HEK293T (cell line): ENCODE results near the gene MEF2A.

Source experiments
- CTCF ChIA-PET: fragments of 350-600 bp; formaldehyde crosslinking; extraction: SDS; loops from one replicate; lab custom pipeline; 2021; ENCODE audit warnings: antibody characterized with exemption, inconsistent platforms; lab: Yijun Ruan, JAX
- POLR2A ChIA-PET: fragments of 350-600 bp; formaldehyde crosslinking; extraction: SDS; loops from one replicate; lab custom pipeline; 2020; ENCODE audit warnings: antibody characterized with exemption, inconsistent platforms; lab: Yijun Ruan, JAX
- DNase-seq: peaks from one replicate; pipeline ENCODE4 v3.0.0; 2012; ENCODE audit warnings: mixed read lengths; ENCODE audit errors: extremely low spot score
- ARNT ChIP-seq: fragments of 450-650 bp; IDR thresholded peaks from 2 replicates; pipeline ENCODE4 v1.6.1; 2017; ENCODE audit warnings: mild to moderate bottlenecking
- BHLHE40 ChIP-seq: fragments of 450-650 bp; IDR thresholded peaks from 2 replicates; pipeline ENCODE4 v1.6.1; 2016; ENCODE audit warnings: mild to moderate bottlenecking, moderate library complexity, borderline replicate concordance
- CTBP1 ChIP-seq: fragments of 450-650 bp; IDR thresholded peaks from 2 replicates; pipeline ENCODE4 v1.6.1; 2016; ENCODE audit warnings: borderline replicate concordance
- ELF4 ChIP-seq: fragments of 450-650 bp; IDR thresholded peaks from 2 replicates; pipeline ENCODE4 v1.6.1; 2017; ENCODE audit warnings: antibody characterized with exemption
- FOXA1 ChIP-seq: fragments of 450-650 bp; IDR thresholded peaks from 2 replicates; pipeline ENCODE4 v1.6.1; 2016; ENCODE audit warnings: mild to moderate bottlenecking
- FOXK2 ChIP-seq: fragments of 450-650 bp; IDR thresholded peaks from 2 replicates; pipeline ENCODE4 v1.6.1; 2016; ENCODE audit warnings: mild to moderate bottlenecking
- FOXM1 ChIP-seq: fragments of 450-650 bp; IDR thresholded peaks from 2 replicates; pipeline ENCODE4 v1.6.1; 2017; ENCODE audit warnings: mild to moderate bottlenecking, borderline replicate concordance
- HDGF ChIP-seq: fragments of 450-650 bp; IDR thresholded peaks from 2 replicates; pipeline ENCODE4 v1.6.1; 2017; ENCODE audit warnings: antibody characterized with exemption, borderline replicate concordance
- L3MBTL2 ChIP-seq: fragments of 450-650 bp; conservative IDR thresholded peaks from 2 replicates; pipeline ENCODE4 v1.6.1; 2016; ENCODE audit warnings: mild to moderate bottlenecking
- LEF1 ChIP-seq: fragments of 450-650 bp; IDR thresholded peaks from 2 replicates; pipeline ENCODE4 v1.6.1; 2017; ENCODE audit warnings: mild to moderate bottlenecking, borderline replicate concordance
- NFRKB ChIP-seq: fragments of 450-650 bp; IDR thresholded peaks from 2 replicates; pipeline ENCODE4 v1.6.1; 2016; ENCODE audit warnings: mild to moderate bottlenecking, moderate library complexity
- SP1 ChIP-seq: fragments of 450-650 bp; IDR thresholded peaks from 2 replicates; pipeline ENCODE4 v1.6.1; 2017
- SUZ12 ChIP-seq: fragments of 450-650 bp; IDR thresholded peaks from 2 replicates; pipeline ENCODE4 v1.6.1; 2016; ENCODE audit warnings: mild to moderate bottlenecking
- TARDBP ChIP-seq: fragments of 450-650 bp; IDR thresholded peaks from 2 replicates; pipeline ENCODE4 v1.6.1; 2016
- ZNF384 ChIP-seq: fragments of 450-650 bp; IDR thresholded peaks from 2 replicates; pipeline ENCODE4 v1.6.1; 2016
- TF ChIP-seq, protein P1 (sequence below): fragments of 450-650 bp; IDR thresholded peaks from 2 replicates; pipeline ENCODE4 v1.6.1; 2016

Gene MEF2A

DNA sequence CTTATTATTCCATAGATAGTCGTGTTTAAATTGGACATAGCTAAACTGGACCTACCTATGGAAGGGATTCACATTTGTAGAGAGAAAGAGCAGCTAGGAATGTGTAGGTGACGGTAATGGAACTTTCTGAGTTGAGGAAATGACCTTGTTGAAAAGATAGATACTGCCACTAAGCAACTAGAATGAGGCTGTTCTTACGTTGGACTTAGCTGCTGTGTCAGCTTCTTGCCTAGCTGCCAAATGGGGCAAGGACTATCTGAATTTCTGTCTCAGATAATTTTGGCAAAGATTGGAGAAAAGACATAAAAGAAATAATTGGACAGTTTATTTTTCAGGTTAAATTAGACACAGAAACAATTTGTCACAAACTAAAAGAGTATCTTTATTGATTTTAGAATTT, 68.8 kb downstream of the MEF2A start:
- TF ChIP-seq FOXK2 (no peak), CTBP1 (no peak), FOXA1 (no peak), LEF1 (no peak), SP1 (no peak), TARDBP (no peak)
- no peak for DNase-seq
- POLR2A ChIA-PET = no interaction called here
- CTCF ChIA-PET = no interaction called here

DNA sequence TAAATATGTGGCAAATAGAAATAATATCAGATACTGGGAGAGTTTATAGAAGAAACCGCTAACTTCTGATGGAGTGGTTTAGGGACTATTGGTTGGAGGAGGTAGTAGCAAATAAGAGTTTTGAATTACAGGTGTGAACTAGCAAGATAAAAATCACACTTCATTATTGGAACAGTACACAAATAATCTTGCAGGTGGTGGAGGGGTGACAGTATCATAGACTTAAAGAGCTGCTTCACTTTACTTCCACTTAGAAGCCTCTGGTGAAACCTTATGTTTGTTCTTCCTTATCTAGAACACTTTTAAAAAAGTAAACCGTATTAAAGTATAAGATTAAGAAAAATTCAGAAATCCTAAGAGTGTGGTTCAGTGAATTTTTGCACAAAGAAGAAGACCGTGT, 69.4 kb downstream of the MEF2A start:
- CTCF ChIA-PET = no interaction called here
- POLR2A ChIA-PET = no interaction called here
- no peak for TF ChIP-seq FOXA1
- no peak for TF ChIP-seq FOXM1
- TF ChIP-seq HDGF = no peak
- TF ChIP-seq FOXK2 = no peak
- no peak for DNase-seq

DNA sequence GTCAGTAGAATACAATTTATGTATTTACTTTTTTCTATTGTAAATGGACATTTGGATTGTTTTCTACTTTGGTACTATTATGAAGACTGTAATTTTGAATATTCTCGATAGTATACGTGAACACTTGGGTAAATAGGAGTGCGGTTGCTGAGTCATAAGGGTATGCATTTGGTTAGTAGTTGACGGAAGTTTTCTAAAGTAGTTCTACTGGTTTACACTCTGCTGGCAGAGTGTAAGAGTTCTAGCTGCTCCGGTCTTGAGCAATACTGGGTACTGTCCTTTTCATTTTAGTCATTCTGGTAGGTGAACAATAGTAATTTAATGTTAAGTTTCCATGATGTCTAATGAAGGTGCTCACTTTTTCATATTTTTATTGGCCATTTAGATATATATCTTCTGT, 70.0 kb downstream of the MEF2A start:
- DNase-seq = no peak
- ChIA-PET CTCF (no interaction called here), POLR2A (no interaction called here)
- TF ChIP-seq L3MBTL2 (no peak), FOXK2 (no peak), LEF1 (no peak), HDGF (no peak), FOXA1 (no peak), FOXM1 (no peak), NFRKB (no peak), CTBP1 (no peak), ELF4 (no peak), TARDBP (no peak), BHLHE40 (no peak), ARNT (no peak), ZNF384 (no peak), SP1 (no peak), SUZ12 (no peak)
- TF ChIP-seq, protein P1, sequence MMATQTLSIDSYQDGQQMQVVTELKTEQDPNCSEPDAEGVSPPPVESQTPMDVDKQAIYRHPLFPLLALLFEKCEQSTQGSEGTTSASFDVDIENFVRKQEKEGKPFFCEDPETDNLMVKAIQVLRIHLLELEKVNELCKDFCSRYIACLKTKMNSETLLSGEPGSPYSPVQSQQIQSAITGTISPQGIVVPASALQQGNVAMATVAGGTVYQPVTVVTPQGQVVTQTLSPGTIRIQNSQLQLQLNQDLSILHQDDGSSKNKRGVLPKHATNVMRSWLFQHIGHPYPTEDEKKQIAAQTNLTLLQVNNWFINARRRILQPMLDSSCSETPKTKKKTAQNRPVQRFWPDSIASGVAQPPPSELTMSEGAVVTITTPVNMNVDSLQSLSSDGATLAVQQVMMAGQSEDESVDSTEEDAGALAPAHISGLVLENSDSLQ = no peak

DNA sequence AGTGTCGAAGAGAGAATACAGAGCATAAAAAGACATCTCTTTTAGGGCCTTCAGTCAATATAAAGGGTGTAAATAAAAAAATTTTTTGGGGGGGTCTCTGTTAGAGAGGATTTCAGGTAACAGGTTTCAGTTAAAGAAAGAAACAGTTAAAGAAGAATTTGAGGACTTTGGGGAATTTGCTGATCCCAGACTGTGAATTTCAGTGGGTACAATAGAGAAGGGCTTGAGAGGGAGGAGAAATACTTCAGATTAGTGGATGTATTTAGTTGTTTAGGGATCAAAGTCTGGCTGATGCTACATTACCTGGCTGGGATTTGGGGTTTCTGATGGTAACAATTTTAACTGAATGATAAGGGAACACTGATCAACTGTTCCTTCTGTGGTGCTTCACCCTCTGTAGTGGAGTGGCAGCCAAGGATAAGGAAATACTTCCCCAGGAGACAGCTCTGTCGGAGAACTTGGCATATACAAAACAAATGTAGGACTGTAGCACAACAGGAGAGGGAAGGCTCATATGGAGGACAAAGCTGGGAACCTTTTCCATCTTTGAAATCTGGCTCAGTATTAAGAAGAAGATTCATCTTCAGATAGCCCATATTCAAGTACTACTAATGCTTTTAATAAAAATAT, 79.2 kb downstream of the MEF2A start:
- TF ChIP-seq FOXM1 (no peak), SP1 (no peak), HDGF (no peak), TARDBP (no peak), LEF1 (no peak), NFRKB (no peak)
- DNase-seq = no peak
- ChIA-PET POLR2A (no interaction called here), CTCF (no interaction called here)

DNA sequence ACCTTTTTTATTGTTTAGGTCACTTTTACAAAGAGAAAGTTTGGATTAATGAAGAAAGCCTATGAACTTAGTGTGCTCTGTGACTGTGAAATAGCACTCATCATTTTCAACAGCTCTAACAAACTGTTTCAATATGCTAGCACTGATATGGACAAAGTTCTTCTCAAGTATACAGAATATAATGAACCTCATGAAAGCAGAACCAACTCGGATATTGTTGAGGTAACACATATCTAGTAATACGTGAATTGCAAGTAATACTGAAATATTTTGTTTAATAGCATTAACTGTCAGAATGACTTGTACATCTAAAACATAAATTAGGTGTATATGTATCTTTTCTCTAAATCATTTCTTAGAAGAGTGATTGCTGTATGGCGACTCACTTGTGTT, 79.8 kb downstream of the MEF2A start:
- TF ChIP-seq NFRKB (no peak), L3MBTL2 (no peak), ZNF384 (no peak), BHLHE40 (no peak), ARNT (no peak), SP1 (no peak), LEF1 (no peak), TARDBP (no peak), HDGF (no peak), FOXM1 (no peak), FOXA1 (no peak), CTBP1 (no peak), FOXK2 (no peak), ELF4 (no peak), SUZ12 (no peak)
- TF ChIP-seq, protein P1 = no peak
- POLR2A ChIA-PET = no interaction called here
- no peak for DNase-seq
- CTCF ChIA-PET = no interaction called here

GRCh38 chr15:99645951-99646350, 80.2 kb downstream of the MEF2A start:
- DNase-seq = no peak
- ChIA-PET CTCF (no interaction called here), POLR2A (no interaction called here)
- TF ChIP-seq FOXA1 (no peak), L3MBTL2 (no peak), ARNT (no peak), HDGF (no peak), TARDBP (no peak), FOXM1 (no peak), NFRKB (no peak), FOXK2 (no peak), BHLHE40 (no peak), CTBP1 (no peak), LEF1 (no peak), ZNF384 (no peak), SUZ12 (no peak), SP1 (no peak), ELF4 (no peak)
- TF ChIP-seq, protein P1 = no peak
